Neural cell (in vitro differentiated cells): Measurements from ENCODE around the gene COTL1. TPM values are rescaled to one million over a fixed set of nuclear protein-coding genes. Genes with fewer than 3 reads are reported as not detected.

Source experiments
- H2AFZ ChIP-seq: fragments of 200-600, 300-800 bp; sonication (generic), shearing (Covaris generic); 2 replicates; pipeline ENCODE4 v1.6.0; 2014; ENCODE audit warnings: low read depth, mild to moderate bottlenecking, antibody characterized with exemption, low read length, moderate library complexity
- H3F3A ChIP-seq: fragments of 200-600 bp; shearing (Covaris generic); 2 replicates; pipeline ENCODE4 v1.6.1; 2016; ENCODE audit warnings: mild to moderate bottlenecking, moderate library complexity, mixed read lengths, antibody characterized with exemption, low read length; ENCODE audit not compliant: insufficient read depth, poor library complexity, severe bottlenecking
- H3K27ac ChIP-seq: fragments of 200-600, 300-800 bp; sonication (generic), shearing (Covaris generic); 2 replicates; pipeline ENCODE4 v1.5.1; 2014; ENCODE audit warnings: mild to moderate bottlenecking, low read length, moderate library complexity
- H3K27me3 ChIP-seq: fragments of 300-800, 200-600 bp; sonication (generic), shearing (Covaris generic); 2 replicates; pipeline ENCODE4 v1.6.0; 2014; ENCODE audit warnings: mild to moderate bottlenecking, low read depth, low read length, moderate library complexity; ENCODE audit not compliant: insufficient read depth
- H3K36me3 ChIP-seq: fragments of 300-800, 200-600 bp; sonication (generic), shearing (Covaris generic); 2 replicates; pipeline ENCODE4 v1.5.1; 2014; ENCODE audit warnings: mild to moderate bottlenecking, antibody characterized with exemption, low read length, moderate library complexity; ENCODE audit not compliant: insufficient read depth
- H3K4me2 ChIP-seq: fragments of 300-800, 200-600 bp; sonication (generic), shearing (Covaris generic); 2 replicates; pipeline ENCODE4 v1.6.0; 2014; ENCODE audit warnings: mild to moderate bottlenecking, low read length
- H3K4me3 ChIP-seq: fragments of 300-800, 200-600 bp; sonication (generic), shearing (Covaris generic); 2 replicates; pipeline ENCODE4 v1.5.1; 2014; ENCODE audit warnings: mild to moderate bottlenecking, low read length, moderate library complexity
- H3K79me2 ChIP-seq: fragments of 200-600 bp; shearing (Covaris generic); replicated peaks from 2 replicates; pipeline ENCODE4 v1.6.0; 2014; ENCODE audit warnings: mild to moderate bottlenecking, low read length, moderate library complexity; ENCODE audit not compliant: insufficient read depth
- H3K9ac ChIP-seq: fragments of 300-800, 200-600 bp; sonication (generic), shearing (Covaris generic); 2 replicates; pipeline ENCODE4 v1.6.1; 2016; ENCODE audit warnings: mild to moderate bottlenecking, low read length, mixed read lengths
- H3K9me2 ChIP-seq: fragments of 200-600 bp; shearing (Covaris generic); 2 replicates; pipeline ENCODE4 v1.6.1; 2016; ENCODE audit warnings: mild to moderate bottlenecking, low read length, mixed read lengths; ENCODE audit not compliant: insufficient read depth
- H3K9me3 ChIP-seq: fragments of 200-600, 300-800 bp; sonication (generic), shearing (Covaris generic); 2 replicates; pipeline ENCODE4 v1.6.1; 2016; ENCODE audit warnings: mild to moderate bottlenecking, mixed run types, low read length, moderate library complexity, mixed read lengths
- H4K20me1 ChIP-seq: fragments of 200-600 bp; shearing (Covaris generic); 2 replicates; pipeline ENCODE4 v1.6.1; 2016; ENCODE audit warnings: mild to moderate bottlenecking, mixed run types; ENCODE audit not compliant: insufficient read depth
- CTCF ChIP-seq: fragments of 450-650 bp; IDR thresholded peaks from 2 replicates; pipeline ENCODE4 v1.5.1; 2014; ENCODE audit warnings: antibody characterized with exemption, mild to moderate bottlenecking, moderate library complexity; ENCODE audit not compliant: poor library complexity, severe bottlenecking
- EP300 ChIP-seq: fragments of 450-650 bp; conservative IDR thresholded peaks from 2 replicates; pipeline ENCODE4 v1.6.1; 2014; ENCODE audit warnings: antibody characterized with exemption, mild to moderate bottlenecking, moderate library complexity; ENCODE audit not compliant: poor library complexity, severe bottlenecking
- EZH2 ChIP-seq: fragments of 200-600, 300-800 bp; shearing (Covaris generic), sonication (generic); IDR thresholded peaks from 2 replicates; pipeline ENCODE4 v1.6.1; 2014; ENCODE audit warnings: antibody characterized with exemption, low read length, borderline replicate concordance, mild to moderate bottlenecking; ENCODE audit not compliant: insufficient read depth, poor library complexity, severe bottlenecking
- MXI1 ChIP-seq: fragments of 450-650 bp; conservative IDR thresholded peaks from 2 replicates; pipeline ENCODE4 v1.6.1; 2014; ENCODE audit warnings: antibody characterized with exemption, mild to moderate bottlenecking; ENCODE audit not compliant: poor library complexity, severe bottlenecking
- RAD21 ChIP-seq: fragments of 450-650 bp; conservative IDR thresholded peaks from 2 replicates; pipeline ENCODE4 v1.6.1; 2014; ENCODE audit warnings: antibody characterized with exemption, mild to moderate bottlenecking, moderate library complexity
- SMC3 ChIP-seq: fragments of 450-650 bp; conservative IDR thresholded peaks from 2 replicates; pipeline ENCODE4 v1.6.1; 2014; ENCODE audit warnings: antibody characterized with exemption, mild to moderate bottlenecking, moderate library complexity; ENCODE audit not compliant: poor library complexity
- polyA plus RNA-seq: library from polyadenylated mRNA; depleted of rRNA; stranded (reverse); fragments of >200 nt; gene quantifications from 2 replicates; pipeline ENCODE4 v1.2.3, GENCODE V29; 2014
- TF ChIP-seq, protein P1 (sequence below): IDR thresholded peaks from 2 replicates; pipeline ENCODE4 v1.6.1; 2012; ENCODE audit warnings: borderline replicate concordance

Gene COTL1
- polyA plus RNA-seq, 1 donor from 2014 or later = 86.6 TPM

DNA sequence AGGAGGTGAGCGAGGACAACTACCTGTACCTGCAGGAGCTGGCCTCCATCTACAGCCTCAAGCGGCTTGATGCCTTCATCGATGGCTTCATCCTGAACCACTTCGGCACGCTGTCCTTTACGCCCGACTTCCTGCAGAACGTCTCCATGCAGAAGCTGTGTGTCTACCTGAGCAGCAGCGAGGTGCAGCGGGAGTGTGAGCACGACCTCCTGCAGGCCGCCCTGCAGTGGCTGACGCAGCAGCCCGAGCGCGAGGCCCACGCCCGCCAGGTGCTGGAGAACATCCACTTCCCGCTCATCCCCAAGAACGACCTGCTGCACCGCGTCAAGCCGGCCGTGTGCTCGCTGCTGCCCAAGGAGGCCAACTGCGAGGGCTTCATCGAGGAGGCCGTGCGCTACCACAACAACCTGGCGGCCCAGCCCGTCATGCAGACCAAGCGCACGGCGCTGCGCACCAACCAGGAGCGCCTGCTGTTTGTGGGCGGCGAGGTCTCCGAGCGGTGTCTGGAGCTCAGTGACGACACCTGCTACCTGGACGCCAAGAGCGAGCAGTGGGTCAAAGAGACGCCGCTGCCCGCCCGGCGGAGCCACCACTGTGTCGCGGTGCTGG is 39.5 kb upstream of the COTL1 start:
- H3K79me2 ChIP-seq = no peaks in the 10 kb centered on the region
- no peak overlapping the region for H3K4me2 ChIP-seq
- no peaks in the 10 kb centered on the region for H4K20me1 ChIP-seq
- no peaks in the 10 kb centered on the region for H3K36me3 ChIP-seq
- H3K9me3 ChIP-seq = no peaks in the 10 kb centered on the region
- no peaks in the 10 kb centered on the region for H3F3A ChIP-seq
- no peak overlapping the region for H3K9ac ChIP-seq
- no peak overlapping the region for H2AFZ ChIP-seq
- H3K27ac ChIP-seq = no peak overlapping the region
- H3K4me3 ChIP-seq = no peak overlapping the region
- no peaks in the 10 kb centered on the region for H3K27me3 ChIP-seq
- TF ChIP-seq EZH2 (no peak), RAD21 (no peak), CTCF (no peak), SMC3 (no peak), EP300 (no peak)
- TF ChIP-seq, protein P1, sequence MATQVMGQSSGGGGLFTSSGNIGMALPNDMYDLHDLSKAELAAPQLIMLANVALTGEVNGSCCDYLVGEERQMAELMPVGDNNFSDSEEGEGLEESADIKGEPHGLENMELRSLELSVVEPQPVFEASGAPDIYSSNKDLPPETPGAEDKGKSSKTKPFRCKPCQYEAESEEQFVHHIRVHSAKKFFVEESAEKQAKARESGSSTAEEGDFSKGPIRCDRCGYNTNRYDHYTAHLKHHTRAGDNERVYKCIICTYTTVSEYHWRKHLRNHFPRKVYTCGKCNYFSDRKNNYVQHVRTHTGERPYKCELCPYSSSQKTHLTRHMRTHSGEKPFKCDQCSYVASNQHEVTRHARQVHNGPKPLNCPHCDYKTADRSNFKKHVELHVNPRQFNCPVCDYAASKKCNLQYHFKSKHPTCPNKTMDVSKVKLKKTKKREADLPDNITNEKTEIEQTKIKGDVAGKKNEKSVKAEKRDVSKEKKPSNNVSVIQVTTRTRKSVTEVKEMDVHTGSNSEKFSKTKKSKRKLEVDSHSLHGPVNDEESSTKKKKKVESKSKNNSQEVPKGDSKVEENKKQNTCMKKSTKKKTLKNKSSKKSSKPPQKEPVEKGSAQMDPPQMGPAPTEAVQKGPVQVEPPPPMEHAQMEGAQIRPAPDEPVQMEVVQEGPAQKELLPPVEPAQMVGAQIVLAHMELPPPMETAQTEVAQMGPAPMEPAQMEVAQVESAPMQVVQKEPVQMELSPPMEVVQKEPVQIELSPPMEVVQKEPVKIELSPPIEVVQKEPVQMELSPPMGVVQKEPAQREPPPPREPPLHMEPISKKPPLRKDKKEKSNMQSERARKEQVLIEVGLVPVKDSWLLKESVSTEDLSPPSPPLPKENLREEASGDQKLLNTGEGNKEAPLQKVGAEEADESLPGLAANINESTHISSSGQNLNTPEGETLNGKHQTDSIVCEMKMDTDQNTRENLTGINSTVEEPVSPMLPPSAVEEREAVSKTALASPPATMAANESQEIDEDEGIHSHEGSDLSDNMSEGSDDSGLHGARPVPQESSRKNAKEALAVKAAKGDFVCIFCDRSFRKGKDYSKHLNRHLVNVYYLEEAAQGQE = no peak
- H3K9me2 ChIP-seq = no peaks in the 10 kb centered on the region

- H3K4me3 ChIP-seq = no peak overlapping the region
- H3K9me2 ChIP-seq = no peaks in the 10 kb centered on the region
- no peak for TF ChIP-seq CTCF
- TF ChIP-seq MXI1 = no peak
- TF ChIP-seq, protein P1 = no peak
- TF ChIP-seq SMC3 = no peak
- no peak overlapping the region for H3K27ac ChIP-seq
- H2AFZ ChIP-seq = no peak overlapping the region
- no peak overlapping the region for H3K4me2 ChIP-seq
- H3K9me3 ChIP-seq = no peaks in the 10 kb centered on the region
- H3K27me3 ChIP-seq = no peaks in the 10 kb centered on the region
- H3K79me2 ChIP-seq = no peaks in the 10 kb centered on the region
- no peak overlapping the region for H3K9ac ChIP-seq
- no peaks in the 10 kb centered on the region for H3F3A ChIP-seq
- H3K36me3 ChIP-seq = no peaks in the 10 kb centered on the region
- H4K20me1 ChIP-seq = no peaks in the 10 kb centered on the region
Observed at GRCh38 chr16:84656649-84657048, 38.8 kb upstream of the COTL1 start.
